Left ventricle myocardium inferior (tissue), 1 donor: ENCODE measurements around the gene TULP4. TPM values are rescaled to one million over a fixed set of nuclear protein-coding genes. Genes with fewer than 3 reads are reported as not detected.

ENCODE experiments used
- DNase-seq: peaks from one replicate; pipeline ENCODE4 v3.0.0-alpha.2; 2020
- H3K27ac ChIP-seq: fragments of 200-600 bp; replicated peaks from 2 replicates; pipeline ENCODE4 v1.8.0; 2021
- H3K27me3 ChIP-seq: fragments of 200-600 bp; 2 replicates; pipeline ENCODE4 v1.8.0; 2021; ENCODE audit warnings: low read depth
- H3K36me3 ChIP-seq: fragments of 200-600 bp; 2 replicates; pipeline ENCODE4 v1.8.0; 2021
- H3K4me1 ChIP-seq: fragments of 200-600 bp; 2 replicates; pipeline ENCODE4 v1.8.0; 2021
- H3K4me3 ChIP-seq: fragments of 200-600 bp; 2 replicates; pipeline ENCODE4 v1.8.0; 2021; ENCODE audit warnings: mild to moderate bottlenecking, moderate library complexity
- H3K9me3 ChIP-seq: fragments of 200-600 bp; replicated peaks from 2 replicates; pipeline ENCODE4 v1.8.0; 2021
- CTCF ChIP-seq: fragments of 200-600 bp; IDR thresholded peaks from 2 replicates; pipeline ENCODE4 v1.8.0; 2021; ENCODE audit warnings: antibody characterized with exemption, mild to moderate bottlenecking, borderline replicate concordance
- intact Hi-C: fragments of 100-400 bp; cut with micrococcal nuclease; formaldehyde crosslinking; loops from one replicate; pipeline ENCODE4 v1.11.0; 2022
- total RNA-seq: library from RNA; stranded (reverse); fragmentation: NEBNext Ultra II Directional; extraction: Animal tissue kit (Norgen Biotek cat#: 25700); gene quantifications from one replicate; pipeline ENCODE4 v1.2.1, GENCODE V29; 2021
- donor health status: DM: no; HTN: yes; CAD: no; lungs with severe emphysema.

The TULP4 gene
- total RNA-seq, 1 donor from 2014 or later, result 111 TPM

- no peaks in the 10 kb centered on the region for H3K4me1 ChIP-seq
- no peak overlapping the region for H3K27ac ChIP-seq
- no peak for TF ChIP-seq CTCF
- H3K4me3 ChIP-seq, result no peak overlapping the region
- no peaks in the 10 kb centered on the region for H3K36me3 ChIP-seq
- no peaks in the 10 kb centered on the region for H3K9me3 ChIP-seq
- intact Hi-C loops, result no loop called here
- H3K27me3 ChIP-seq, result peaks cover 21% of the 10 kb centered on the region
- no peak for DNase-seq
These were observed 232.2 kb downstream of the TULP4 start for GRCh38 chr6:158544428-158544827.

- Histone ChIP-seq H3K27me3 (peaks cover 21% of the 10 kb centered on the region), H3K4me1 (no peaks in the 10 kb centered on the region), H3K4me3 (no peak overlapping the region), H3K36me3 (no peaks in the 10 kb centered on the region), H3K9me3 (no peaks in the 10 kb centered on the region), H3K27ac (no peak overlapping the region)
- DNase-seq, result no peak
- TF ChIP-seq CTCF, result no peak
- intact Hi-C loops, result no loop called here
These were observed 233.0 kb downstream of the TULP4 start for GRCh38 chr6:158545043-158545966.

GRCh38 chr6:158548418-158549161 is 236.3 kb downstream of the TULP4 start:
- no peak for TF ChIP-seq CTCF
- Histone ChIP-seq H3K4me1 (no peaks in the 10 kb centered on the region), H3K4me3 (no peak overlapping the region), H3K27me3 (peaks cover 21% of the 10 kb centered on the region), H3K9me3 (no peaks in the 10 kb centered on the region), H3K36me3 (no peaks in the 10 kb centered on the region), H3K27ac (no peak overlapping the region)
- DNase-seq, result no peak
- intact Hi-C loops, result no loop called here

GRCh38 chr6:158552055-158552795 is 240.0 kb downstream of the TULP4 start:
- no peaks in the 10 kb centered on the region for H3K4me1 ChIP-seq
- intact Hi-C loops, result no loop called here
- no peaks in the 10 kb centered on the region for H3K36me3 ChIP-seq
- H3K27me3 ChIP-seq, result peaks cover 2% of the 10 kb centered on the region
- H3K9me3 ChIP-seq, result no peaks in the 10 kb centered on the region
- TF ChIP-seq CTCF, result no peak
- DNase-seq, result no peak
- H3K27ac ChIP-seq, result no peak overlapping the region
- H3K4me3 ChIP-seq, result no peak overlapping the region

- no peak for DNase-seq
- no peak overlapping the region for H3K27ac ChIP-seq
- H3K4me1 ChIP-seq, result no peaks in the 10 kb centered on the region
- no peaks in the 10 kb centered on the region for H3K9me3 ChIP-seq
- intact Hi-C loops, result no loop called here
- no peaks in the 10 kb centered on the region for H3K36me3 ChIP-seq
- H3K4me3 ChIP-seq, result no peak overlapping the region
- TF ChIP-seq CTCF, result no peak
- H3K27me3 ChIP-seq, result no peaks in the 10 kb centered on the region
These were observed 240.5 kb downstream of the TULP4 start for GRCh38 chr6:158552796-158553138.
